HepG2 (cell line): ENCODE data around the gene PRKG1. TPM values are rescaled to one million over a fixed set of nuclear protein-coding genes. Genes with fewer than 3 reads are reported as not detected.

Source experiments
- GMEB1 ChIP-seq: sonication (generic); formaldehyde crosslinking; IDR thresholded peaks from 2 replicates; pipeline ENCODE4 v1.5.1; 2020; ENCODE audit warnings: missing genetic modification reagents, mild to moderate bottlenecking, borderline replicate concordance
- IKZF1 ChIP-seq: fragments of 450-650 bp; IDR thresholded peaks from 2 replicates; pipeline ENCODE4 v1.7.1; 2016
- IRF2 ChIP-seq: IDR thresholded peaks from 2 replicates; pipeline ENCODE4 v1.6.1; 2018; ENCODE audit warnings: missing genetic modification reagents, missing compliant biosample characterization
- KAT8 ChIP-seq: IDR thresholded peaks from 2 replicates; pipeline ENCODE4 v1.6.1; 2016; ENCODE audit warnings: missing genetic modification reagents, missing compliant biosample characterization
- ONECUT2 ChIP-seq: sonication (generic); formaldehyde crosslinking; IDR thresholded peaks from 2 replicates; pipeline ENCODE4 v1.4.0; 2020; ENCODE audit warnings: missing genetic modification reagents
- PRPF4 ChIP-seq: fragments of 200-400 bp; formaldehyde crosslinking; IDR thresholded peaks from 2 replicates; pipeline ENCODE4 v1.6.1; 2016; ENCODE audit warnings: low read length, low read depth; ENCODE audit not compliant: poor library complexity, severe bottlenecking
- RBFOX2 ChIP-seq: fragments of 200-400 bp; formaldehyde crosslinking; IDR thresholded peaks from 2 replicates; pipeline ENCODE4 v1.6.1; 2017; ENCODE audit warnings: low read depth, mild to moderate bottlenecking, low read length
- TCF7L2 ChIP-seq: IDR thresholded peaks from 2 replicates; pipeline ENCODE4 v1.6.1; 2011; ENCODE audit warnings: mild to moderate bottlenecking, low read depth, low read length, moderate library complexity
- ZFX ChIP-seq: sonication (generic); formaldehyde crosslinking; IDR thresholded peaks from 2 replicates; pipeline ENCODE4 v1.4.0; 2020; ENCODE audit warnings: mild to moderate bottlenecking, low read depth, missing genetic modification reagents, moderate library complexity
- ZNF180 ChIP-seq: sonication (generic); formaldehyde crosslinking; IDR thresholded peaks from 2 replicates; pipeline ENCODE4 v1.4.0; 2020; ENCODE audit warnings: low read depth, missing genetic modification reagents, borderline replicate concordance
- ZNF572 ChIP-seq: sonication (generic); formaldehyde crosslinking; IDR thresholded peaks from 2 replicates; pipeline ENCODE4 v1.5.1; 2020; ENCODE audit warnings: mild to moderate bottlenecking, missing genetic modification reagents
- ZNF709 ChIP-seq: sonication (generic); formaldehyde crosslinking; IDR thresholded peaks from 2 replicates; pipeline ENCODE4 v1.5.0; 2020; ENCODE audit warnings: mild to moderate bottlenecking, missing genetic modification reagents
- polyA plus RNA-seq, 8 experiments: library from polyadenylated mRNA; depleted of rRNA in 3 of 8; stranded (reverse) in 7 of 8; unstranded in 1 of 8; fragments of >200 nt; fragmentation: Illumina TruSeq in 4 of 8; extraction: Trizol in 4 of 8; gene quantifications; 2 replicates each; pipeline versions ENCODE4 v1.2.1 to v1.2.3, GENCODE V29; 2011 to 2016; ENCODE audit warnings: low read depth in 4 of 8, missing spikeins in 1 of 8, mixed read lengths in 1 of 8; ENCODE audit not compliant: insufficient read depth in 1 of 8
- total RNA-seq, 5 experiments: library from RNA; depleted of rRNA; stranded (reverse); fragments of >200 nt; fragmentation: Illumina TruSeq; extraction: Trizol; gene quantifications; 2 replicates each; pipeline ENCODE4 v1.2.3, GENCODE V29; 2016; ENCODE audit warnings: low read depth in 1 of 5
- TF ChIP-seq, protein P1 (sequence below), 2 experiments: fragments of 450-650 bp in 1 of 2; sonication (generic) in 1 of 2; formaldehyde crosslinking in 1 of 2; IDR thresholded peaks; 2 replicates each; pipeline versions ENCODE4 v1.6.1 to v1.8.0; 2016 to 2022; ENCODE audit warnings: antibody characterized with exemption in 1 of 2, mild to moderate bottlenecking in 1 of 2, missing genetic modification reagents in 1 of 2
- TF ChIP-seq, protein P2 (sequence below): sonication (generic); formaldehyde crosslinking; IDR thresholded peaks from 2 replicates; pipeline ENCODE4 v1.5.1; 2020; ENCODE audit warnings: mild to moderate bottlenecking, missing genetic modification reagents, moderate library complexity

The PRKG1 gene
- total and polyA plus RNA-seq, 2 of the 13 experiments (the other 11 are each of a cell fraction or from before 2014, with no cell fraction given): 0.01 TPM; not detected in 1

GRCh38 chr10:51699475-51700227 lies 625.4 kb downstream of the PRKG1 start, which contains the start of gene CSTF2T (continued):
- TF ChIP-seq, protein P1, sequence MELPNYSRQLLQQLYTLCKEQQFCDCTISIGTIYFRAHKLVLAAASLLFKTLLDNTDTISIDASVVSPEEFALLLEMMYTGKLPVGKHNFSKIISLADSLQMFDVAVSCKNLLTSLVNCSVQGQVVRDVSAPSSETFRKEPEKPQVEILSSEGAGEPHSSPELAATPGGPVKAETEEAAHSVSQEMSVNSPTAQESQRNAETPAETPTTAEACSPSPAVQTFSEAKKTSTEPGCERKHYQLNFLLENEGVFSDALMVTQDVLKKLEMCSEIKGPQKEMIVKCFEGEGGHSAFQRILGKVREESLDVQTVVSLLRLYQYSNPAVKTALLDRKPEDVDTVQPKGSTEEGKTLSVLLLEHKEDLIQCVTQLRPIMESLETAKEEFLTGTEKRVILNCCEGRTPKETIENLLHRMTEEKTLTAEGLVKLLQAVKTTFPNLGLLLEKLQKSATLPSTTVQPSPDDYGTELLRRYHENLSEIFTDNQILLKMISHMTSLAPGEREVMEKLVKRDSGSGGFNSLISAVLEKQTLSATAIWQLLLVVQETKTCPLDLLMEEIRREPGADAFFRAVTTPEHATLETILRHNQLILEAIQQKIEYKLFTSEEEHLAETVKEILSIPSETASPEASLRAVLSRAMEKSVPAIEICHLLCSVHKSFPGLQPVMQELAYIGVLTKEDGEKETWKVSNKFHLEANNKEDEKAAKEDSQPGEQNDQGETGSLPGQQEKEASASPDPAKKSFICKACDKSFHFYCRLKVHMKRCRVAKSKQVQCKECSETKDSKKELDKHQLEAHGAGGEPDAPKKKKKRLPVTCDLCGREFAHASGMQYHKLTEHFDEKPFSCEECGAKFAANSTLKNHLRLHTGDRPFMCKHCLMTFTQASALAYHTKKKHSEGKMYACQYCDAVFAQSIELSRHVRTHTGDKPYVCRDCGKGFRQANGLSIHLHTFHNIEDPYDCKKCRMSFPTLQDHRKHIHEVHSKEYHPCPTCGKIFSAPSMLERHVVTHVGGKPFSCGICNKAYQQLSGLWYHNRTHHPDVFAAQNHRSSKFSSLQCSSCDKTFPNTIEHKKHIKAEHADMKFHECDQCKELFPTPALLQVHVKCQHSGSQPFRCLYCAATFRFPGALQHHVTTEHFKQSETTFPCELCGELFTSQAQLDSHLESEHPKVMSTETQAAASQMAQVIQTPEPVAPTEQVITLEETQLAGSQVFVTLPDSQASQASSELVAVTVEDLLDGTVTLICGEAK (IDR thresholded peaks at IDR 0.05): peak; percentile 94
- TF ChIP-seq, protein P1 (CRISPR knock-in tag; IDR thresholded peaks at IDR 0.05): no peak
- TF ChIP-seq GMEB1 (CRISPR knock-in tag) (0 out of 2 replicates have a peak, but pooled peaks have one; percentile 25), IKZF1 (no peak), ZNF572 (no peak), ZNF709 (CRISPR knock-in tag) (no peak), ZFX (CRISPR knock-in tag) (0 out of 2 replicates have a peak, but pooled peaks have one; percentile 36), KAT8 (CRISPR knock-in tag) (peak; percentile 83), IRF2 (CRISPR knock-in tag) (peak; percentile 45; the same call in 1 of the 2 replicates), TCF7L2 (no peak), ZNF180 (CRISPR knock-in tag) (no peak), RBFOX2 (no peak), PRPF4 (no peak), ONECUT2 (no peak)
- TF ChIP-seq, protein P2, sequence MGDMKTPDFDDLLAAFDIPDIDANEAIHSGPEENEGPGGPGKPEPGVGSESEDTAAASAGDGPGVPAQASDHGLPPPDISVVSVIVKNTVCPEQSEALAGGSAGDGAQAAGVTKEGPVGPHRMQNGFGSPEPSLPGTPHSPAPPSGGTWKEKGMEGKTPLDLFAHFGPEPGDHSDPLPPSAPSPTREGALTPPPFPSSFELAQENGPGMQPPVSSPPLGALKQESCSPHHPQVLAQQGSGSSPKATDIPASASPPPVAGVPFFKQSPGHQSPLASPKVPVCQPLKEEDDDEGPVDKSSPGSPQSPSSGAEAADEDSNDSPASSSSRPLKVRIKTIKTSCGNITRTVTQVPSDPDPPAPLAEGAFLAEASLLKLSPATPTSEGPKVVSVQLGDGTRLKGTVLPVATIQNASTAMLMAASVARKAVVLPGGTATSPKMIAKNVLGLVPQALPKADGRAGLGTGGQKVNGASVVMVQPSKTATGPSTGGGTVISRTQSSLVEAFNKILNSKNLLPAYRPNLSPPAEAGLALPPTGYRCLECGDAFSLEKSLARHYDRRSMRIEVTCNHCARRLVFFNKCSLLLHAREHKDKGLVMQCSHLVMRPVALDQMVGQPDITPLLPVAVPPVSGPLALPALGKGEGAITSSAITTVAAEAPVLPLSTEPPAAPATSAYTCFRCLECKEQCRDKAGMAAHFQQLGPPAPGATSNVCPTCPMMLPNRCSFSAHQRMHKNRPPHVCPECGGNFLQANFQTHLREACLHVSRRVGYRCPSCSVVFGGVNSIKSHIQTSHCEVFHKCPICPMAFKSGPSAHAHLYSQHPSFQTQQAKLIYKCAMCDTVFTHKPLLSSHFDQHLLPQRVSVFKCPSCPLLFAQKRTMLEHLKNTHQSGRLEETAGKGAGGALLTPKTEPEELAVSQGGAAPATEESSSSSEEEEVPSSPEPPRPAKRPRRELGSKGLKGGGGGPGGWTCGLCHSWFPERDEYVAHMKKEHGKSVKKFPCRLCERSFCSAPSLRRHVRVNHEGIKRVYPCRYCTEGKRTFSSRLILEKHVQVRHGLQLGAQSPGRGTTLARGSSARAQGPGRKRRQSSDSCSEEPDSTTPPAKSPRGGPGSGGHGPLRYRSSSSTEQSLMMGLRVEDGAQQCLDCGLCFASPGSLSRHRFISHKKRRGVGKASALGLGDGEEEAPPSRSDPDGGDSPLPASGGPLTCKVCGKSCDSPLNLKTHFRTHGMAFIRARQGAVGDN (CRISPR knock-in tag): peak; percentile 48
